ENCODE measurements around the gene NDUFB5.

NDUFB5 gene

GRCh38 chr3:179676081-179676480 is 71.5 kb downstream of the NDUFB5 start:
- DNase-seq (ENCODE audit: low read depth in 2 of 2): no peak

Measured in stimulated activated CD4-positive, alpha-beta T cell treated with anti-CD3 and anti-CD28 coated beads, Interleukin-12 subunit alpha, Interleukin-12 subunit beta, amount 100 ng/mL, for 24 hours (primary cell).